PC-9 (cell line): ENCODE measurements around the gene SLC25A27. TPM values are rescaled to one million over a fixed set of nuclear protein-coding genes. Genes with fewer than 3 reads are reported as not detected.

Experiments used
- BruUV-seq: library from RNA; stranded (reverse); fragments of 400-500 nt; replicated peaks from 2 replicates; lab custom pipeline; 2021; lab: Mats Ljungman, UMichigan
- CTCF ChIA-PET: fragments of 300-600 bp; sonication (Branson Sonifier 250); formaldehyde crosslinking; loops from one replicate; lab custom pipeline; 2022; ENCODE audit warnings: antibody characterized with exemption; lab: Charles Lee
- POLR2A ChIA-PET: fragments of 300-600 bp; sonication (Branson Sonifier 250); formaldehyde crosslinking; loops from one replicate; lab custom pipeline; 2022; ENCODE audit warnings: antibody characterized with exemption; ENCODE audit not compliant: unreplicated experiment; lab: Charles Lee
- DNase-seq, 2 experiments: peaks; one replicate each; pipeline versions ENCODE4 v3.0.0 to v3.0.0-alpha.2; 2015 to 2022; ENCODE audit warnings: mixed read lengths in 1 of 2
- H2AFZ ChIP-seq: fragments of 200-600 bp; sonication (generic); 2 replicates; pipeline ENCODE4 v1.8.1; 2017; ENCODE audit warnings: antibody characterized with exemption
- H3F3A ChIP-seq: fragments of 200-600 bp; sonication (generic); 2 replicates; pipeline ENCODE4 v1.8.1; 2017; ENCODE audit warnings: antibody characterized with exemption, mild to moderate bottlenecking, low read depth; ENCODE audit not compliant: insufficient read depth
- H3K27ac ChIP-seq: fragments of 200-600 bp; sonication (generic); 2 replicates; pipeline ENCODE4 v1.6.1; 2016; ENCODE audit warnings: mixed run types
- H3K27me3 ChIP-seq: fragments of 200-600 bp; sonication (generic); 2 replicates; pipeline ENCODE4 v1.6.1; 2016; ENCODE audit warnings: low read depth, mixed run types; ENCODE audit not compliant: insufficient read depth
- H3K36me3 ChIP-seq: fragments of 200-600 bp; sonication (generic); 2 replicates; pipeline ENCODE4 v1.6.1; 2016; ENCODE audit warnings: low read depth, mixed run types
- H3K4me1 ChIP-seq: fragments of 200-600 bp; sonication (generic); replicated peaks from 2 replicates; pipeline ENCODE4 v1.6.1; 2016; ENCODE audit warnings: mixed run types; ENCODE audit not compliant: insufficient read depth
- H3K4me2 ChIP-seq: fragments of 200-600 bp; sonication (generic); 2 replicates; pipeline ENCODE4 v1.6.1; 2017; ENCODE audit warnings: mixed run types
- H3K4me3 ChIP-seq: fragments of 200-600 bp; sonication (generic); 2 replicates; pipeline ENCODE4 v1.6.1; 2016; ENCODE audit warnings: mixed run types
- H3K79me2 ChIP-seq: fragments of 200-600 bp; sonication (generic); 2 replicates; pipeline ENCODE4 v1.6.1; 2017; ENCODE audit warnings: low read depth, mixed run types
- H3K9me2 ChIP-seq: fragments of 200-600 bp; sonication (generic); 2 replicates; pipeline ENCODE4 v1.8.1; 2017; ENCODE audit warnings: mild to moderate bottlenecking; ENCODE audit not compliant: insufficient read depth
- H3K9me3 ChIP-seq: fragments of 200-600 bp; sonication (generic); 2 replicates; pipeline ENCODE4 v1.8.1; 2016; ENCODE audit warnings: low read depth; ENCODE audit not compliant: insufficient read depth
- H4K20me1 ChIP-seq: fragments of 200-600 bp; sonication (generic); 2 replicates; pipeline ENCODE4 v1.8.1; 2017; ENCODE audit not compliant: insufficient read depth
- EZH2 ChIP-seq: fragments of 200-600 bp; sonication (generic); IDR thresholded peaks from 2 replicates; pipeline ENCODE4 v1.8.0; 2017; ENCODE audit warnings: antibody characterized with exemption, low read depth
- intact Hi-C: fragments of 100-400 bp; cut with micrococcal nuclease; formaldehyde crosslinking; loops from one replicate; pipeline ENCODE4 v1.10.0; 2022; ENCODE audit not compliant: unreplicated experiment
- total RNA-seq: library from RNA; stranded (reverse); gene quantifications from 2 replicates; pipeline ENCODE4 v1.2.3, GENCODE V29; 2021
- TF ChIP-seq, protein P1 (sequence below): fragments of 200-600 bp; sonication (generic); conservative IDR thresholded peaks from 2 replicates; pipeline ENCODE4 v1.6.1; 2017; ENCODE audit warnings: mixed run types, antibody characterized with exemption, mild to moderate bottlenecking, moderate library complexity

The SLC25A27 gene
- total RNA-seq, 1 experiment from 2014 or later = 25.0 TPM

DNA sequence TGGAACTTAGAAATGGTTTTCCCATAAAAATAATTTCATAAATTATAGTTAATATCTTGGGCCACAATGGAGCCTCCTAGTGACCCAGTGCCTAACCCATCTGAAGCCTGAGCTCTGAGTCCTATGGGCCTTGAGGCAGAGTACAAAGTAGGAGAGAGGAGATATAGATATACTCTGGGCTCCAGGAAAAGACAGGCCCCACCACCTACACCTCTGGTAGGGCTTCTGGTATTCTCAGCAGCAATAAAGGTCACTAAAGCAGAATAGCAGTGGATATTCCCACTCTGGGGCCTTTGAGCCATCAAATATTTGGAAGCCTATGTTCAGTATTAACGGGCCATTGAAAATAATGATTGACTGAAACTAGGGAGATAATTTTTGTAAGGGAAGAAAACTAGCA lies 24.3 kb upstream of the SLC25A27 start:
- Histone ChIP-seq H3K79me2 (no peaks in the 10 kb centered on the region), H3K4me3 (no peak overlapping the region), H3K4me1 (peaks cover 7% of the 10 kb centered on the region; the same call in 1 of the 2 replicates), H4K20me1 (no peaks in the 10 kb centered on the region), H3F3A (no peaks in the 10 kb centered on the region; the same call in 1 of the 2 replicates), H3K36me3 (no peaks in the 10 kb centered on the region), H2AFZ (no peak overlapping the region), H3K27me3 (no peaks in the 10 kb centered on the region), H3K4me2 (no peak overlapping the region), H3K9me2 (no peaks in the 10 kb centered on the region), H3K27ac (no peak overlapping the region), H3K9me3 (no peaks in the 10 kb centered on the region)
- DNase-seq = no peak
- TF ChIP-seq EZH2 = no peak
- TF ChIP-seq, protein P1, sequence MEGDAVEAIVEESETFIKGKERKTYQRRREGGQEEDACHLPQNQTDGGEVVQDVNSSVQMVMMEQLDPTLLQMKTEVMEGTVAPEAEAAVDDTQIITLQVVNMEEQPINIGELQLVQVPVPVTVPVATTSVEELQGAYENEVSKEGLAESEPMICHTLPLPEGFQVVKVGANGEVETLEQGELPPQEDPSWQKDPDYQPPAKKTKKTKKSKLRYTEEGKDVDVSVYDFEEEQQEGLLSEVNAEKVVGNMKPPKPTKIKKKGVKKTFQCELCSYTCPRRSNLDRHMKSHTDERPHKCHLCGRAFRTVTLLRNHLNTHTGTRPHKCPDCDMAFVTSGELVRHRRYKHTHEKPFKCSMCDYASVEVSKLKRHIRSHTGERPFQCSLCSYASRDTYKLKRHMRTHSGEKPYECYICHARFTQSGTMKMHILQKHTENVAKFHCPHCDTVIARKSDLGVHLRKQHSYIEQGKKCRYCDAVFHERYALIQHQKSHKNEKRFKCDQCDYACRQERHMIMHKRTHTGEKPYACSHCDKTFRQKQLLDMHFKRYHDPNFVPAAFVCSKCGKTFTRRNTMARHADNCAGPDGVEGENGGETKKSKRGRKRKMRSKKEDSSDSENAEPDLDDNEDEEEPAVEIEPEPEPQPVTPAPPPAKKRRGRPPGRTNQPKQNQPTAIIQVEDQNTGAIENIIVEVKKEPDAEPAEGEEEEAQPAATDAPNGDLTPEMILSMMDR = no peak
- intact Hi-C loops = no loop called here
- ChIA-PET POLR2A (no interaction called here), CTCF (no interaction called here)
- BruUV-seq = no TSS peak

DNA sequence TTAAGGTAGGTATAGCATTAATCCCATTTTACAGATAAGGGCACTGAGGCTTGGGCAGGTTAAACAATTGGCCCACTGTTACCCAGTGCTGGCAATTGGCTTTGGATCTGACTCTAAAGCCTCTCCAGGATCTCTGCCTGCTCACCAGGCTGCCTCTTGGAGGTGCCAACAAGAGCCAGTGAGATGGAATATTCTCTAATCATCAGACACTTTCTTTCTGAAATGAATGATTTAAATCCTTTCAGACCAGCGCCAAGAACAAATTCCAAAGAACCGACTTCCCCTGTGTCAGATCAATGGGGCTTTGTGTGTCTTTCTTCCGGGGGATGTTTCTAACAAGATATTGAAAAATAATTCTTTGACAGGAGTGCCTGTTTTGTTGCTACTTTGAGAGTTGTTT lies 23.8 kb upstream of the SLC25A27 start:
- no TSS peak for BruUV-seq
- CTCF ChIA-PET = no interaction called here
- intact Hi-C loops = no loop called here

DNA sequence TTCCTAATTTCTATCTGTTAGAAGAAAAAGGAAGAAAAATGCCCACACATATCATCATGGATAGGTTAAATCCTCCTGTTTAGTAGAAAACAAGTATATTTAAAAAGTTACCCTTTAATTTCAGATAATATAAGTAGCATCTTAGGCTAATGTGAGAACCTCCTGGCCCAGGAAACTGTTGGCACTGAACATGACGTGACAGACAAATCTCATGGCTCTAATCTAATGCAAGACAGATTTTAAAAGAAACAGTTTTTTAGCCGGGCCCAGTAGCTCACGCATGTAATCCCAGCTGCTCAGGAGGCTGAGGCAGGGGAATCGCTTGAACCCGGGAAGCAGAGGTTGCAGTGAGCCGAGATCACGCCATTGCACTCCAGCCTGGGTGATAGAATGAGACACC lies 23.1 kb upstream of the SLC25A27 start:
- BruUV-seq = no TSS peak
- CTCF ChIA-PET = no interaction called here

More for the DNA sequence above, 23.8 kb upstream of the SLC25A27 start:
- DNase-seq = no peak
- POLR2A ChIA-PET = no interaction called here
- peaks cover 7% of the 10 kb centered on the region; the same call in 1 of the 2 replicates for H3K4me1 ChIP-seq
- no peaks in the 10 kb centered on the region for H3K79me2 ChIP-seq
- H3K27ac ChIP-seq = no peak overlapping the region
- H4K20me1 ChIP-seq = no peaks in the 10 kb centered on the region
- H3K4me2 ChIP-seq = no peak overlapping the region
- no peak overlapping the region for H2AFZ ChIP-seq
- no peaks in the 10 kb centered on the region; the same call in 1 of the 2 replicates for H3F3A ChIP-seq
- H3K4me3 ChIP-seq = no peak overlapping the region
- no peak for TF ChIP-seq EZH2
- TF ChIP-seq, protein P1 = no peak
- H3K27me3 ChIP-seq = no peaks in the 10 kb centered on the region
- H3K9me3 ChIP-seq = no peaks in the 10 kb centered on the region
- no peaks in the 10 kb centered on the region for H3K36me3 ChIP-seq
- H3K9me2 ChIP-seq = no peaks in the 10 kb centered on the region

More for the DNA sequence above, 23.1 kb upstream of the SLC25A27 start:
- Histone ChIP-seq H3K36me3 (no peaks in the 10 kb centered on the region), H3F3A (no peaks in the 10 kb centered on the region; the same call in 1 of the 2 replicates), H3K79me2 (no peaks in the 10 kb centered on the region), H2AFZ (no peak overlapping the region), H3K4me1 (peaks cover 7% of the 10 kb centered on the region; the same call in 1 of the 2 replicates), H3K9me3 (no peaks in the 10 kb centered on the region), H3K27me3 (no peaks in the 10 kb centered on the region), H3K9me2 (no peaks in the 10 kb centered on the region), H3K4me3 (no peak overlapping the region), H3K4me2 (no peak overlapping the region), H4K20me1 (no peaks in the 10 kb centered on the region), H3K27ac (no peak overlapping the region)
- intact Hi-C loops = no loop called here
- POLR2A ChIA-PET = no interaction called here
- DNase-seq = no peak
- no peak for TF ChIP-seq EZH2
- TF ChIP-seq, protein P1 = no peak
